Activated CD4-positive, alpha-beta T cell treated with anti-CD3 and anti-CD28 coated beads, Interleukin-2, amount 50 U/mL, for 48 hours (primary cell): ENCODE measurements around the gene GIGYF2.

ENCODE experiments used
- DNase-seq, 2 experiments: peaks; one replicate each; pipeline ENCODE4 v3.0.0-alpha.2; 2020

GIGYF2 gene

GRCh38 chr2:232883116-232883721, 186.1 kb downstream of the GIGYF2 start:
- no peak for DNase-seq

GRCh38 chr2:232884001-232884421, 186.9 kb downstream of the GIGYF2 start:
- DNase-seq: no peak

GRCh38 chr2:232884549-232885263, 187.6 kb downstream of the GIGYF2 start:
- no peak for DNase-seq

- DNase-seq: no peak
These were observed 188.3 kb downstream of the GIGYF2 start for GRCh38 chr2:232885264-232885961.

GRCh38 chr2:232886176-232886575, 189.0 kb downstream of the GIGYF2 start:
- DNase-seq: no peak

- no peak for DNase-seq
These were observed 189.5 kb downstream of the GIGYF2 start for GRCh38 chr2:232886632-232887031.

GRCh38 chr2:232887171-232887850, 190.2 kb downstream of the GIGYF2 start:
- no peak for DNase-seq

- no peak for DNase-seq
These were observed 191.1 kb downstream of the GIGYF2 start for GRCh38 chr2:232888099-232888836.

GRCh38 chr2:232888839-232889529, 191.9 kb downstream of the GIGYF2 start:
- no peak for DNase-seq

- DNase-seq: no peak
These were observed 192.8 kb downstream of the GIGYF2 start for GRCh38 chr2:232889876-232890401.

GRCh38 chr2:232890536-232890895, 193.4 kb downstream of the GIGYF2 start:
- no peak for DNase-seq

GRCh38 chr2:232890896-232891601, 193.9 kb downstream of the GIGYF2 start:
- no peak for DNase-seq

- DNase-seq: no peak
These were observed 194.5 kb downstream of the GIGYF2 start for GRCh38 chr2:232891621-232892071.

GRCh38 chr2:232892221-232892620, 195.1 kb downstream of the GIGYF2 start:
- DNase-seq: no peak

GRCh38 chr2:232892843-232893242, 195.7 kb downstream of the GIGYF2 start:
- DNase-seq: no peak

GRCh38 chr2:232893834-232894233, 196.7 kb downstream of the GIGYF2 start:
- no peak for DNase-seq

GRCh38 chr2:232894251-232894650, 197.1 kb downstream of the GIGYF2 start:
- no peak for DNase-seq

- DNase-seq: no peak
These were observed 197.6 kb downstream of the GIGYF2 start for GRCh38 chr2:232894746-232895145.

- DNase-seq: no peak
These were observed 199.0 kb downstream of the GIGYF2 start for GRCh38 chr2:232896111-232896510.

GRCh38 chr2:232896720-232897597, 199.8 kb downstream of the GIGYF2 start:
- DNase-seq: no peak
